ENCODE data around the gene RXRB.
A peak's percentile ranks its signal among the peaks of the same experiment; 100 is the strongest.

Gene RXRB

DNA sequence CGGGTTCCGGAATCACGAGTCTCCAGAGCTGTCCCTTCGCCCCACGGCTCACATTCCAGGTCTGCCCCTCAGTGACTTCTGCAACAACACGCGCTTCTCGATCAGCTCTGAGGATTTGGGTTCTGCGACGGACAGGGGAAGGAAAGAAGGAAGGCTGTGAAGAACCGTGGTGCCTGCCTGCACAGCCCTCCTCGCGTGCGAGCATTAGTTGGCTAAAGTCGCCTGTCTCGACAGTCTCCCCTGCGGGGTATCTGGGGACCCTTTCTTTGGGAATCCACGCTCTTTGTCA, 48.1 kb upstream of the RXRB start:
- Histone ChIP-seq H3K27me3 (ENCODE audit: insufficient read depth, poor library complexity, severe bottlenecking) (peaks cover 2% of the 10 kb centered on the region), H3K4me3 (replicated peaks; ENCODE audit: insufficient read depth, low read length) (peak overlapping the region; percentile 48), H3K27ac (replicated peaks) (peak overlapping the region; percentile 55)
- TF ChIP-seq, protein P1, sequence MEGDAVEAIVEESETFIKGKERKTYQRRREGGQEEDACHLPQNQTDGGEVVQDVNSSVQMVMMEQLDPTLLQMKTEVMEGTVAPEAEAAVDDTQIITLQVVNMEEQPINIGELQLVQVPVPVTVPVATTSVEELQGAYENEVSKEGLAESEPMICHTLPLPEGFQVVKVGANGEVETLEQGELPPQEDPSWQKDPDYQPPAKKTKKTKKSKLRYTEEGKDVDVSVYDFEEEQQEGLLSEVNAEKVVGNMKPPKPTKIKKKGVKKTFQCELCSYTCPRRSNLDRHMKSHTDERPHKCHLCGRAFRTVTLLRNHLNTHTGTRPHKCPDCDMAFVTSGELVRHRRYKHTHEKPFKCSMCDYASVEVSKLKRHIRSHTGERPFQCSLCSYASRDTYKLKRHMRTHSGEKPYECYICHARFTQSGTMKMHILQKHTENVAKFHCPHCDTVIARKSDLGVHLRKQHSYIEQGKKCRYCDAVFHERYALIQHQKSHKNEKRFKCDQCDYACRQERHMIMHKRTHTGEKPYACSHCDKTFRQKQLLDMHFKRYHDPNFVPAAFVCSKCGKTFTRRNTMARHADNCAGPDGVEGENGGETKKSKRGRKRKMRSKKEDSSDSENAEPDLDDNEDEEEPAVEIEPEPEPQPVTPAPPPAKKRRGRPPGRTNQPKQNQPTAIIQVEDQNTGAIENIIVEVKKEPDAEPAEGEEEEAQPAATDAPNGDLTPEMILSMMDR (IDR thresholded peaks at IDR 0.05; ENCODE audit: insufficient read depth, low read length) = no peak
- TF ChIP-seq POLR2AphosphoS5 (IDR thresholded peaks at IDR 0.05; ENCODE audit: low read depth) (no peak), GABPA (IDR thresholded peaks at IDR 0.05; ENCODE audit: low read depth) (no peak), SPI1 (IDR thresholded peaks at IDR 0.05; ENCODE audit: borderline replicate concordance, low read depth) (no peak)
- TF ChIP-seq, protein P2, sequence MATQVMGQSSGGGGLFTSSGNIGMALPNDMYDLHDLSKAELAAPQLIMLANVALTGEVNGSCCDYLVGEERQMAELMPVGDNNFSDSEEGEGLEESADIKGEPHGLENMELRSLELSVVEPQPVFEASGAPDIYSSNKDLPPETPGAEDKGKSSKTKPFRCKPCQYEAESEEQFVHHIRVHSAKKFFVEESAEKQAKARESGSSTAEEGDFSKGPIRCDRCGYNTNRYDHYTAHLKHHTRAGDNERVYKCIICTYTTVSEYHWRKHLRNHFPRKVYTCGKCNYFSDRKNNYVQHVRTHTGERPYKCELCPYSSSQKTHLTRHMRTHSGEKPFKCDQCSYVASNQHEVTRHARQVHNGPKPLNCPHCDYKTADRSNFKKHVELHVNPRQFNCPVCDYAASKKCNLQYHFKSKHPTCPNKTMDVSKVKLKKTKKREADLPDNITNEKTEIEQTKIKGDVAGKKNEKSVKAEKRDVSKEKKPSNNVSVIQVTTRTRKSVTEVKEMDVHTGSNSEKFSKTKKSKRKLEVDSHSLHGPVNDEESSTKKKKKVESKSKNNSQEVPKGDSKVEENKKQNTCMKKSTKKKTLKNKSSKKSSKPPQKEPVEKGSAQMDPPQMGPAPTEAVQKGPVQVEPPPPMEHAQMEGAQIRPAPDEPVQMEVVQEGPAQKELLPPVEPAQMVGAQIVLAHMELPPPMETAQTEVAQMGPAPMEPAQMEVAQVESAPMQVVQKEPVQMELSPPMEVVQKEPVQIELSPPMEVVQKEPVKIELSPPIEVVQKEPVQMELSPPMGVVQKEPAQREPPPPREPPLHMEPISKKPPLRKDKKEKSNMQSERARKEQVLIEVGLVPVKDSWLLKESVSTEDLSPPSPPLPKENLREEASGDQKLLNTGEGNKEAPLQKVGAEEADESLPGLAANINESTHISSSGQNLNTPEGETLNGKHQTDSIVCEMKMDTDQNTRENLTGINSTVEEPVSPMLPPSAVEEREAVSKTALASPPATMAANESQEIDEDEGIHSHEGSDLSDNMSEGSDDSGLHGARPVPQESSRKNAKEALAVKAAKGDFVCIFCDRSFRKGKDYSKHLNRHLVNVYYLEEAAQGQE (IDR thresholded peaks at IDR 0.05; ENCODE audit: insufficient replicate concordance, low read depth) = no peak
- peak in 1 of 2 experiments; percentile 20 for DNase-seq (ENCODE audit: low read depth in 1 of 2, low spot score in 1 of 2)

DNA sequence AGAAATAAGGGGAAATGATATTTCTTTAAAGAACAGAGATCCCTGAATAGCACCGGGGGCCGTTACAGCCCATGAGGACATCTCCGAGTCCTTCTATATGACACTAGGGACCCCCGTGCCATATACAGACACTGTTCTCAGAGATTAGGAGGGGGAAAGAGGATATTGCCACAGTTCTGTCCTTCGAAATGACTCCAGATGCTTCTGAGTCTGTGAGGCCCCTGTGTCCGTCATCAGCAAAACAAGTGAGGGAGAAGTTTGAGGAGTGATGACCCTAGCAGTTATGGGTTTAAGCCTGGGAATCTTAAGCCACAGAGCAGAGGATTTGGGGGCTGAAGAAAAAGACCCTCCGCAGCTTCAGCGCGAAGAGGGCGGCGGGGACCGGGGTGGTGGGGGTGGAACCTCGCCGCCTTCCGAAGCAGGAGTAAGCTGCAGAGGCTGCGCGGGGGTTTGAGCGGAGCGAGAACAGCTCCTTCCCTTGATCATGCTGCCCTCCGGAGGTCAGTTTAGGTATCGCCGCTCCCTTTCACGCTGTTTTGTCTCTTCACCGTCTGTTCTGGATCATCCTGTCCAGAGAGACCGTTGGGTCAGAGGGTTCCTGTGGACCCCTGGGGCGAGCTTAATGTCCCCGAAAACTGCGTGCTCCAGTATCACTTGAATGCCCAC, 47.6 kb upstream of the RXRB start:
- peak; percentile 55 to 88 for DNase-seq (ENCODE audit: low read depth in 1 of 2, low spot score in 1 of 2)
- Histone ChIP-seq H3K4me3 (replicated peaks; ENCODE audit: insufficient read depth, low read length) (peak overlapping the region; percentile 48), H3K27me3 (ENCODE audit: insufficient read depth, poor library complexity, severe bottlenecking) (peaks cover 3% of the 10 kb centered on the region), H3K27ac (replicated peaks) (peak overlapping the region; percentile 55)
- no peak for TF ChIP-seq GABPA (IDR thresholded peaks at IDR 0.05; ENCODE audit: low read depth)
- no peak for TF ChIP-seq POLR2AphosphoS5 (IDR thresholded peaks at IDR 0.05; ENCODE audit: low read depth)
- TF ChIP-seq, protein P1 (IDR thresholded peaks at IDR 0.05; ENCODE audit: insufficient read depth, low read length) = peak; percentile 94
- TF ChIP-seq, protein P2 (IDR thresholded peaks at IDR 0.05; ENCODE audit: insufficient replicate concordance, low read depth) = no peak

DNA sequence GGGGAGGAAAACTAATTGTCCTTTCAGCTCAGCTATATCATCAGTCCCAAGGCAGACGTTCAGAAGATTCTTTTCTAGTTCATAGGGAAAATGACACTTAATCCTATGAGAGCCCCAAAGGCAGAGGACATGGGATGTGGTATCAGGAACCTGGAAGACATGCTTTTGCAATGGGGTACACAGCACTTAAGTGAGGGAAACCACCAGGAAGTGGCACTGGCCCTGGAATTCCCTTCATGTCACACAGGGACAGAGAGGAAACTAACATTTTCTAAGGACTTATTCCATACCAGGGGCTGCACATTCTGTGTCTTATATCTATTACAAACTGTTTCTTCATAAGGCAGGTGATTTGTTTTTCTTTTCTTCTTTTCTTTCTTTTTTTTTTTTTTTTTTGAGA, 43.0 kb upstream of the RXRB start:
- H3K27ac ChIP-seq (replicated peaks) = no peak overlapping the region
- H3K27me3 ChIP-seq (ENCODE audit: insufficient read depth, poor library complexity, severe bottlenecking) = peaks cover 4% of the 10 kb centered on the region
- no peak for DNase-seq (ENCODE audit: low read depth in 1 of 2, low spot score in 1 of 2)
- TF ChIP-seq, protein P1 (IDR thresholded peaks at IDR 0.05; ENCODE audit: insufficient read depth, low read length) = no peak
- no peak for TF ChIP-seq SPI1 (IDR thresholded peaks at IDR 0.05; ENCODE audit: borderline replicate concordance, low read depth)
- TF ChIP-seq GABPA (IDR thresholded peaks at IDR 0.05; ENCODE audit: low read depth) = no peak
- TF ChIP-seq POLR2AphosphoS5 (IDR thresholded peaks at IDR 0.05; ENCODE audit: low read depth) = no peak
- TF ChIP-seq, protein P2 (IDR thresholded peaks at IDR 0.05; ENCODE audit: insufficient replicate concordance, low read depth) = no peak
- H3K4me3 ChIP-seq (replicated peaks; ENCODE audit: insufficient read depth, low read length) = no peak overlapping the region

Measured in HL-60 (cell line).